Measurements from ENCODE around the gene GAN. TPM values are rescaled to one million over a fixed set of nuclear protein-coding genes. Genes with fewer than 3 reads are reported as not detected.
A peak's percentile ranks its signal among the peaks of the same experiment; 100 is the strongest.

The GAN gene
- total and polyA plus RNA-seq, 9 of the 15 experiments (the other 6 are each of a cell fraction or from before 2014, with no cell fraction given): 0.83 to 15.1 (median 5.2) TPM

GRCh38 chr16:81405702-81406113, 90.9 kb downstream of the GAN start (continued):
- TF ChIP-seq CTCF (IDR thresholded peaks at IDR 0.05 in 2 of 3, conservative IDR thresholded peaks at IDR 0.05 in 1 of 3; ENCODE audit: insufficient read depth in 2 of 3, low read depth in 1 of 3, low read length in 3 of 3) (0 out of 6 replicates have a peak, but pooled peaks of 1 of the 3 experiments have one; percentile 9), XRCC3 (IDR thresholded peaks at IDR 0.05) (no peak), PCBP1 (IDR thresholded peaks at IDR 0.05; ENCODE audit: low read depth, low read length, poor library complexity, severe bottlenecking) (no peak), MAFG (tag; conservative IDR thresholded peaks at IDR 0.05) (peak; percentile 59), MAFK (IDR thresholded peaks at IDR 0.05; ENCODE audit: low read length) (0 out of 2 replicates have a peak, but pooled peaks have one; percentile 21), FOSL1 (tag; conservative IDR thresholded peaks at IDR 0.05) (peak; percentile 53; the same call in 1 of the 2 replicates), MTA2 (IDR thresholded peaks at IDR 0.05; ENCODE audit: low read depth) (no peak), ZNF316 (IDR thresholded peaks at IDR 0.05) (0 out of 2 replicates have a peak, but pooled peaks have one; percentile 15), NFE2L1 (tag; IDR thresholded peaks at IDR 0.05; ENCODE audit: borderline replicate concordance, low read depth) (peak; percentile 23; the same call in 1 of the 2 replicates), TEAD2 (tag; IDR thresholded peaks at IDR 0.05) (no peak), C11orf30 (IDR thresholded peaks at IDR 0.05; ENCODE audit: low read depth) (peak; percentile 64), NFE2 (IDR thresholded peaks at IDR 0.05; ENCODE audit: low read depth) (peak; percentile 60; the same call in 1 of the 2 replicates)
- TF ChIP-seq, protein P1, sequence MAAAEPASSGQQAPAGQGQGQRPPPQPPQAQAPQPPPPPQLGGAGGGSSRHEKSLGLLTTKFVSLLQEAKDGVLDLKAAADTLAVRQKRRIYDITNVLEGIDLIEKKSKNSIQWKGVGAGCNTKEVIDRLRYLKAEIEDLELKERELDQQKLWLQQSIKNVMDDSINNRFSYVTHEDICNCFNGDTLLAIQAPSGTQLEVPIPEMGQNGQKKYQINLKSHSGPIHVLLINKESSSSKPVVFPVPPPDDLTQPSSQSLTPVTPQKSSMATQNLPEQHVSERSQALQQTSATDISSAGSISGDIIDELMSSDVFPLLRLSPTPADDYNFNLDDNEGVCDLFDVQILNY (CRISPR knock-in tag; IDR thresholded peaks at IDR 0.05): no peak
- TF ChIP-seq, protein P2, sequence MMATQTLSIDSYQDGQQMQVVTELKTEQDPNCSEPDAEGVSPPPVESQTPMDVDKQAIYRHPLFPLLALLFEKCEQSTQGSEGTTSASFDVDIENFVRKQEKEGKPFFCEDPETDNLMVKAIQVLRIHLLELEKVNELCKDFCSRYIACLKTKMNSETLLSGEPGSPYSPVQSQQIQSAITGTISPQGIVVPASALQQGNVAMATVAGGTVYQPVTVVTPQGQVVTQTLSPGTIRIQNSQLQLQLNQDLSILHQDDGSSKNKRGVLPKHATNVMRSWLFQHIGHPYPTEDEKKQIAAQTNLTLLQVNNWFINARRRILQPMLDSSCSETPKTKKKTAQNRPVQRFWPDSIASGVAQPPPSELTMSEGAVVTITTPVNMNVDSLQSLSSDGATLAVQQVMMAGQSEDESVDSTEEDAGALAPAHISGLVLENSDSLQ (IDR thresholded peaks at IDR 0.05): no peak
